H1 (cell line): ENCODE data around the gene LPGAT1. TPM values are rescaled to one million over a fixed set of nuclear protein-coding genes. Genes with fewer than 3 reads are reported as not detected.

Source experiments
- CTCF ChIA-PET: fragments of 300-600 bp; sonication (Branson Sonifier 250); formaldehyde crosslinking; loops from one replicate; lab custom pipeline; 2021; ENCODE audit not compliant: partially characterized antibody; lab: Charles Lee
- POLR2A ChIA-PET: fragments of 300-600 bp; sonication (Branson Sonifier 250); formaldehyde crosslinking; loops from one replicate; lab custom pipeline; 2021; ENCODE audit warnings: inconsistent platforms; ENCODE audit not compliant: partially characterized antibody; lab: Charles Lee
- DNase-seq, 2 experiments: peaks; one replicate each; pipeline versions ENCODE4 v3.0.0 to v3.0.0-alpha.2; 2010 to 2022; ENCODE audit warnings: low spot score in 2 of 2, low read depth in 1 of 2, mixed read lengths in 1 of 2
- FAIRE-seq: peaks from 2 replicates; lab custom pipeline; 2011; peaks lifted over from hg19 to GRCh38; lab: Jason Lieb, UNC
- H2AFZ ChIP-seq: 2 replicates; pipeline ENCODE4 v1.8.1; 2012; ENCODE audit warnings: low read length, inconsistent platforms
- H2AK5ac ChIP-seq: 2 replicates; pipeline ENCODE4 v1.6.1; 2013; ENCODE audit warnings: low read depth, low read length
- H2BK120ac ChIP-seq: replicated peaks from 2 replicates; pipeline ENCODE3; 2013; ENCODE audit warnings: low read depth, low read length, inconsistent platforms
- H2BK12ac ChIP-seq: 2 replicates; pipeline ENCODE4 v1.6.1; 2013; ENCODE audit warnings: low read depth, low read length
- H2BK15ac ChIP-seq: 2 replicates; pipeline ENCODE4 v1.6.1; 2013; ENCODE audit warnings: low read length
- H2BK20ac ChIP-seq: 2 replicates; pipeline ENCODE4 v1.6.1; 2013; ENCODE audit warnings: low read length
- H2BK5ac ChIP-seq: 2 replicates; pipeline ENCODE4 v1.6.1; 2013; ENCODE audit warnings: low read depth, low read length
- H3K14ac ChIP-seq: 2 replicates; pipeline ENCODE4 v1.6.1; 2013; ENCODE audit warnings: inconsistent platforms; ENCODE audit not compliant: insufficient read length
- H3K18ac ChIP-seq: 2 replicates; pipeline ENCODE4 v1.6.1; 2013; ENCODE audit warnings: low read length; ENCODE audit errors: extremely low read depth
- H3K23ac ChIP-seq: 2 replicates; pipeline ENCODE4 v1.6.1; 2013; ENCODE audit warnings: inconsistent platforms; ENCODE audit not compliant: insufficient read length
- H3K23me2 ChIP-seq: 2 replicates; pipeline ENCODE4 v1.6.1; 2013; ENCODE audit warnings: low read depth, low read length
- H3K27ac ChIP-seq: 2 replicates; pipeline ENCODE4 v1.6.1; 2011; ENCODE audit warnings: low read depth, low read length, inconsistent platforms
- H3K27me3 ChIP-seq, 4 experiments: replicated peaks in 1 of 4; 1 replicate in 1 of 4; 2 replicates in 3 of 4; pipeline versions ENCODE4 v1.6.1 to v1.8.1; 2011 to 2013; ENCODE audit warnings: low read length in 3 of 4, mild to moderate bottlenecking in 3 of 4, inconsistent platforms in 2 of 4, mixed read lengths in 2 of 4, moderate library complexity in 1 of 4; ENCODE audit not compliant: control insufficient read depth in 3 of 4, insufficient read depth in 3 of 4; ENCODE audit errors: extremely low read depth in 1 of 4
- H3K36me3 ChIP-seq, 4 experiments: 2 replicates each; pipeline versions ENCODE4 v1.6.1 to v1.8.1; 2011 to 2013; ENCODE audit warnings: mild to moderate bottlenecking in 4 of 4, low read length in 3 of 4, moderate library complexity in 2 of 4, control low read depth in 1 of 4, inconsistent platforms in 1 of 4; ENCODE audit not compliant: insufficient read depth in 4 of 4, control insufficient read depth in 2 of 4
- H3K4ac ChIP-seq: replicated peaks from 2 replicates; pipeline ENCODE3; 2013; ENCODE audit warnings: low read length, low read depth, mixed read lengths, inconsistent platforms; ENCODE audit not compliant: insufficient read length
- H3K4me1 ChIP-seq, 4 experiments: replicated peaks in 1 of 4; 1 replicate in 1 of 4; 2 replicates in 3 of 4; pipeline versions ENCODE4 v1.6.1 to v1.8.1; 2011 to 2013; ENCODE audit warnings: low read length in 3 of 4, inconsistent platforms in 2 of 4, mixed read lengths in 1 of 4; ENCODE audit not compliant: insufficient read depth in 4 of 4, control insufficient read depth in 3 of 4
- H3K4me2 ChIP-seq, 2 experiments: 2 replicates each; pipeline versions ENCODE4 v1.6.1 to v1.8.1; 2011 to 2013; ENCODE audit warnings: low read depth in 2 of 2, low read length in 2 of 2, control low read depth in 1 of 2, inconsistent platforms in 1 of 2, mild to moderate bottlenecking in 1 of 2; ENCODE audit not compliant: insufficient read depth in 1 of 2
- H3K4me3 ChIP-seq, 4 experiments: fragments of 200-600, 300-600 bp in 1 of 4; sonication (generic), shearing (Covaris generic), sonication (Bioruptor Twin) in 1 of 4; 2 replicates each; pipeline versions ENCODE4 v1.5.1 to v1.8.1; 2011 to 2016; ENCODE audit warnings: low read length in 4 of 4, low read depth in 3 of 4, control low read depth in 2 of 4, inconsistent platforms in 2 of 4, mild to moderate bottlenecking in 2 of 4, mixed read lengths in 1 of 4, moderate library complexity in 1 of 4; ENCODE audit not compliant: insufficient read depth in 2 of 4; ENCODE audit errors: extremely low read depth in 1 of 4
- H3K56ac ChIP-seq: replicated peaks from 2 replicates; pipeline ENCODE3; 2013; ENCODE audit warnings: low read depth, mild to moderate bottlenecking, mixed read lengths, low read length, inconsistent platforms; ENCODE audit not compliant: insufficient read length
- H3K79me1 ChIP-seq: 2 replicates; pipeline ENCODE4 v1.6.1; 2013; ENCODE audit warnings: low read depth, low read length, control low read depth
- H3K79me2 ChIP-seq, 2 experiments: 2 replicates each; pipeline versions ENCODE4 v1.6.1 to v1.8.1; 2012 to 2013; ENCODE audit warnings: low read length in 2 of 2, mild to moderate bottlenecking in 2 of 2, inconsistent platforms in 1 of 2; ENCODE audit not compliant: insufficient read depth in 2 of 2, control insufficient read depth in 1 of 2
- H3K9ac ChIP-seq, 4 experiments: replicated peaks in 1 of 4; 1 replicate in 1 of 4; 2 replicates in 3 of 4; pipeline versions ENCODE4 v1.6.1 to v1.8.1; 2011 to 2013; ENCODE audit warnings: low read depth in 3 of 4, low read length in 3 of 4, control low read depth in 2 of 4, mild to moderate bottlenecking in 2 of 4, moderate library complexity in 2 of 4, inconsistent platforms in 1 of 4; ENCODE audit errors: extremely low read depth in 1 of 4
- H3K9me3 ChIP-seq, 2 experiments: 2 replicates each; pipeline versions ENCODE4 v1.6.1 to v1.8.1; 2012 to 2013; ENCODE audit warnings: mild to moderate bottlenecking in 2 of 2, moderate library complexity in 2 of 2, control low read depth in 1 of 2, inconsistent platforms in 1 of 2, low read depth in 1 of 2, low read length in 1 of 2, mixed read lengths in 1 of 2; ENCODE audit not compliant: insufficient read depth in 2 of 2
- H4K20me1 ChIP-seq, 2 experiments: replicated peaks in 1 of 2; 2 replicates each; pipeline versions ENCODE3 to v1.8.1; 2011 to 2013; ENCODE audit warnings: inconsistent platforms in 2 of 2, low read length in 2 of 2, mild to moderate bottlenecking in 1 of 2; ENCODE audit not compliant: insufficient read depth in 2 of 2, control insufficient read depth in 1 of 2
- H4K5ac ChIP-seq: 2 replicates; pipeline ENCODE4 v1.6.1; 2013; ENCODE audit warnings: low read length, low read depth, mixed read lengths, inconsistent platforms; ENCODE audit not compliant: insufficient read length
- H4K8ac ChIP-seq: 2 replicates; pipeline ENCODE4 v1.8.0; 2013; ENCODE audit warnings: mild to moderate bottlenecking, moderate library complexity, low read length, inconsistent platforms; ENCODE audit not compliant: insufficient read depth; ENCODE audit errors: extremely low read depth
- H4K91ac ChIP-seq: replicated peaks from 2 replicates; pipeline ENCODE3; 2013; ENCODE audit warnings: low read length, mixed read lengths, inconsistent platforms; ENCODE audit not compliant: insufficient read length
- CHD2 ChIP-seq: IDR thresholded peaks from 2 replicates; pipeline ENCODE4 v1.6.1; 2012; ENCODE audit warnings: low read length, improper control_type of control experiment
- SIRT6 ChIP-seq: IDR thresholded peaks from one replicate; pipeline ENCODE4 v1.7.1; 2012; ENCODE audit warnings: low read length, inconsistent platforms
- TAF7 ChIP-seq: optimal IDR thresholded peaks from 2 replicates; pipeline ENCODE3; 2011; ENCODE audit warnings: low read depth, mild to moderate bottlenecking, inconsistent platforms, low read length, moderate library complexity, borderline replicate concordance
- WGBS, 2 experiments: shearing (Covaris generic) in 1 of 2; methylation state at CpG; one replicate each; pipeline versions ENCODE4 v1.1.6 to v1.1.7; 2013 to 2015; ENCODE audit warnings: low lambda C conversion rate in 2 of 2, mixed read lengths in 2 of 2, inconsistent platforms in 1 of 2, low coverage in 1 of 2, missing lambda C conversion rate in 1 of 2; ENCODE audit not compliant: insufficient replicate concordance in 2 of 2, insufficient coverage in 1 of 2, insufficient read length in 1 of 2; ENCODE audit errors: extremely low coverage in 1 of 2, missing lambda C conversion rate in 1 of 2; 5-methylcytosine and 5-hydroxymethylcytosine counted together
- polyA plus RNA-seq, 7 experiments: library from polyadenylated mRNA; depleted of rRNA in 3 of 7; stranded (reverse) in 5 of 7; unstranded in 2 of 7; fragments of >200 nt in 5 of 7; fragments of 200-250 nt in 2 of 7; gene quantifications; 1 replicate in 5 of 7; 2 replicates in 1 of 7; 4 replicates in 1 of 7; pipeline versions ENCODE4 v1.2.1 to v1.2.3, GENCODE V29; 2011 to 2013; ENCODE audit warnings: missing spikeins in 2 of 7, mixed read lengths in 2 of 7
- total RNA-seq: library from RNA; stranded (reverse); fragmentation: NEBNext Ultra II Directional; extraction: Animal tissue kit (Norgen Biotek cat#: 25700); gene quantifications from 2 replicates; pipeline ENCODE4 v1.2.1, GENCODE V29; 2021

Gene LPGAT1
- total and polyA plus RNA-seq, 2 of the 8 experiments (the other 6 are each of a cell fraction or from before 2014, with no cell fraction given), result 2.3 to 13.5 TPM

DNA sequence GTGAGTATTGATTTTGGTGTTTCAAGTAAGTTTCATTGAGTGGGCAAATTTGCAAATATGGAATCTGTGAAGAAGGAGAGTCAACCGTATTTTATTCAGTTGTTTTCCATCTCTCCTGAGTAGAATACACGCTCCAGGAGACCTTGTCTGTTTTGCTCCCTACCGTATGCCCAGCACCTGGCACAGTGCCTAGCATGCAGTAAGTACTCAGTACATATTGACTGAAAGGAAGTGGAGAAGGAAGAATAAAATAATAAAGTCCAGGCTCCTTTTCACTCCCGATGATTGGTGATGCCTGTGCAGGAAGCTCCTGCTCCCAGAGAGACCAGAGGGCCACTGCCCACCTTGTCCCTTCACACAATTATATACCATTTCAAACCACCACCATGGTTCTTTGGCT, 95.8 kb downstream of the LPGAT1 start:
- Histone ChIP-seq H4K5ac (no peak overlapping the region), H3K14ac (no peak overlapping the region), H3K79me1 (no peaks in the 10 kb centered on the region), H4K20me1 (no peaks in the 10 kb centered on the region), H3K4ac (no peak overlapping the region), H3K9ac (no peak overlapping the region), H2BK12ac (no peak overlapping the region), H3K4me3 (no peak overlapping the region), H3K23me2 (no peaks in the 10 kb centered on the region), H3K23ac (no peak overlapping the region), H4K8ac (no peak overlapping the region; the same call in 1 of the 2 replicates), H2BK120ac (no peak overlapping the region), H3K27me3 (no peaks in the 10 kb centered on the region; a peak in 1 of 7 replicates), H4K91ac (no peak overlapping the region), H2BK20ac (no peak overlapping the region), H3K79me2 (no peaks in the 10 kb centered on the region), H3K36me3 (no peaks in the 10 kb centered on the region)
- WGBS, 2 experiments, result 91% methylated on average over 4 of the region's 4 CpGs; no CpG with 5 or more reads in 1 of the 2 experiments
- no peak for DNase-seq
- no peak for TF ChIP-seq CHD2
- TF ChIP-seq SIRT6, result no peak
- no peak for TF ChIP-seq TAF7
- TF ChIP-seq, all 59 proteins: peak for 0
- Histone ChIP-seq H3K18ac (no peak overlapping the region), H2BK15ac (no peak overlapping the region), H3K56ac (no peak overlapping the region), H2AK5ac (no peak overlapping the region), H3K4me1 (no peaks in the 10 kb centered on the region; a peak in 3 of 7 replicates), H3K27ac (no peak overlapping the region), H2BK5ac (no peak overlapping the region), H3K9me3 (no peaks in the 10 kb centered on the region), H3K4me2 (no peak overlapping the region), H2AFZ (peak overlapping the region; percentile 85; the same call in 1 of the 2 replicates)
- no peak for FAIRE-seq
- CTCF ChIA-PET, result interaction anchor here (1.0 to 1.5 kb wide), 2 partner anchors 11 to 38 kb away, joined by 3 read pairs; no protein-coding TSS in a partner anchor
- POLR2A ChIA-PET, result interaction anchor here (1.5 kb wide), 1 partner anchor 14 kb away, joined by 3 read pairs; no protein-coding TSS in a partner anchor
